ENCODE data around the gene STK32A. TPM values are rescaled to one million over a fixed set of nuclear protein-coding genes. Genes with fewer than 3 reads are reported as not detected.

The STK32A gene
- total RNA-seq, 1 experiment from 2014 or later, result 1.3 TPM

- Mint-ChIP-seq H3K27me3 (ENCODE audit: low read depth) (peaks cover 2% of the 10 kb centered on the region; the same call in 1 of the 2 replicates), H3K36me3 (ENCODE audit: insufficient read depth in 1 of 3, low read depth in 3 of 3) (no peaks in the 10 kb centered on the region), H3K9me3 (no peaks in the 10 kb centered on the region; a peak in 1 of 5 replicates), H3K4me1 (peaks cover 41 to 43% of the 10 kb centered on the region in 2 experiments), H3K27ac (peak overlapping the region in 1 of 3 experiments; percentile 87; a peak in 1 of 7 replicates), H3K4me3 (no peak overlapping the region)
- Histone ChIP-seq H4K5ac (ENCODE audit: insufficient read length, low read depth, low read length) (no peak overlapping the region), H3K14ac (ENCODE audit: insufficient read depth, low read length) (no peak overlapping the region), H3K4me1 (ENCODE audit: insufficient read depth, low read length) (peaks cover 12% of the 10 kb centered on the region), H2AFZ (ENCODE audit: low read length) (no peak overlapping the region), H3K79me1 (ENCODE audit: insufficient read depth, low read depth, low read length, poor library complexity, severe bottlenecking) (no peaks in the 10 kb centered on the region), H2BK5ac (ENCODE audit: insufficient read length, low read length) (no peak overlapping the region), H3K23ac (ENCODE audit: insufficient read length, low read depth, low read length) (no peak overlapping the region), H3K27ac (ENCODE audit: insufficient read length, low read depth, low read length) (no peak overlapping the region), H3K4me2 (ENCODE audit: insufficient read depth, insufficient read length, low read length) (no peak overlapping the region), H3K4ac (ENCODE audit: low read depth, low read length) (no peak overlapping the region), H3K23me2 (ENCODE audit: insufficient read length, low read depth, low read length, poor library complexity, severe bottlenecking) (no peaks in the 10 kb centered on the region), H3K18ac (ENCODE audit: insufficient read length, low read depth, low read length) (no peak overlapping the region), H3K9ac (ENCODE audit: extremely low read depth, insufficient read length, low read length) (no peak overlapping the region), H2AK5ac (ENCODE audit: insufficient read length, low read length) (no peak overlapping the region), H4K8ac (replicated peaks; ENCODE audit: insufficient read length, low read depth, low read length) (no peak overlapping the region), H2BK12ac (ENCODE audit: insufficient read length, low read depth, low read length) (no peak overlapping the region), H4K91ac (ENCODE audit: insufficient read length, low read depth, low read length) (no peak overlapping the region), H2BK20ac (ENCODE audit: low read depth, low read length, poor library complexity, severe bottlenecking) (no peak overlapping the region), H3K27me3 (ENCODE audit: insufficient read depth, low read length) (no peaks in the 10 kb centered on the region), H3T11ph (ENCODE audit: low read length) (no peak overlapping the region), H2BK120ac (ENCODE audit: low read depth, low read length, poor library complexity, severe bottlenecking) (no peak overlapping the region), H3K9me3 (ENCODE audit: control insufficient read depth, low read depth, low read length) (no peaks in the 10 kb centered on the region), H2BK15ac (ENCODE audit: low read depth, low read length) (no peak overlapping the region), H3K79me2 (ENCODE audit: insufficient read depth, low read length) (no peaks in the 10 kb centered on the region), H3K56ac (ENCODE audit: insufficient read length, low read depth, low read length) (no peak overlapping the region), H4K20me1 (ENCODE audit: control insufficient read depth, insufficient read depth, insufficient read length) (no peaks in the 10 kb centered on the region)
- no peak for TF ChIP-seq CTCF (conservative IDR thresholded peaks at IDR 0.05)
- WGBS (ENCODE audit: extremely low coverage, insufficient read length, low lambda C conversion rate), result no CpG with 5 or more reads among the region's 1 CpG
- DNase-seq, result no peak
These were observed 44.5 kb upstream of the STK32A start for GRCh38 chr5:147190331-147190730.

Data from H9 (cell line).